K562 (cell line): ENCODE data around the gene WDR86. TPM values are rescaled to one million over a fixed set of nuclear protein-coding genes. Genes with fewer than 3 reads are reported as not detected.

ENCODE experiments used
- ATAC-seq: fragments of 200-7000 bp; cut with Tn5 transposase; 3 replicates; pipeline ENCODE4 v1.9.1; 2020; ENCODE audit warnings: moderate library complexity
- BruUV-seq: library from RNA; stranded (reverse); fragments of 400-500 nt; replicated peaks from 2 replicates; lab custom pipeline; 2021; lab: Mats Ljungman, UMichigan
- CTCF ChIA-PET: fragments of 300-600 bp; formaldehyde crosslinking; extraction: SDS; loops from one replicate; lab custom pipeline; 2021; ENCODE audit warnings: low intra/inter-chr PET ratio; lab: Yijun Ruan, JAX
- POLR2A ChIA-PET: fragments of 300-600, 350-650 bp; sonication (Branson Sonifier 250); formaldehyde crosslinking; extraction: SDS; loops from one replicate; lab custom pipeline; 2021; ENCODE audit warnings: antibody characterized with exemption, inconsistent platforms; lab: Yijun Ruan, JAX
- DNase-seq, 4 experiments: peaks; one replicate each; pipeline versions ENCODE4 v3.0.0 to v3.0.0-alpha.2; 2011 to 2018; ENCODE audit warnings: low spot score in 3 of 4, mixed read lengths in 3 of 4; ENCODE audit errors: extremely low read depth in 1 of 4
- FAIRE-seq: peaks from 2 replicates; lab custom pipeline; 2011; peaks lifted over from hg19 to GRCh38; lab: Jason Lieb, UNC
- H2AFZ ChIP-seq: 2 replicates; pipeline ENCODE4 v1.6.0; 2011; ENCODE audit warnings: low read depth, low read length, control low read depth, inconsistent platforms
- H3K27ac ChIP-seq: fragments of 200-600 bp; 3 replicates; pipeline ENCODE4 v1.8.0; 2011; ENCODE audit warnings: low read depth, mild to moderate bottlenecking, control low read depth, inconsistent platforms, low read length, moderate library complexity, mixed read lengths; ENCODE audit errors: extremely low read depth
- H3K27me3 ChIP-seq, 2 experiments: fragments of 300-600 bp in 1 of 2; 2 replicates in 1 of 2; 3 replicates in 1 of 2; pipeline versions ENCODE4 v1.6.0 to v1.8.0; 2011; ENCODE audit warnings: inconsistent platforms in 2 of 2, low read length in 2 of 2, mild to moderate bottlenecking in 1 of 2, mixed read lengths in 1 of 2, moderate library complexity in 1 of 2; ENCODE audit not compliant: control insufficient read depth in 2 of 2, insufficient read depth in 2 of 2
- H3K36me3 ChIP-seq: fragments of 300-600 bp; 3 replicates; pipeline ENCODE4 v1.8.0; 2011; ENCODE audit warnings: mild to moderate bottlenecking, low read length, inconsistent platforms; ENCODE audit not compliant: control insufficient read depth, insufficient read depth
- H3K4me1 ChIP-seq, 2 experiments: fragments of 200-600 bp in 1 of 2; replicated peaks in 1 of 2; 2 replicates in 1 of 2; 3 replicates in 1 of 2; pipeline versions ENCODE4 v1.5.1 to v1.8.0; 2011; ENCODE audit warnings: inconsistent platforms in 2 of 2, low read length in 2 of 2, mild to moderate bottlenecking in 1 of 2, mixed read lengths in 1 of 2, moderate library complexity in 1 of 2; ENCODE audit not compliant: control insufficient read depth in 2 of 2, insufficient read depth in 2 of 2
- H3K4me2 ChIP-seq: 2 replicates; pipeline ENCODE4 v1.6.1; 2011; ENCODE audit warnings: low read length, control low read depth, inconsistent platforms, mixed read lengths; ENCODE audit not compliant: insufficient read depth
- H3K4me3 ChIP-seq: fragments of 200-600 bp; sonication (generic), shearing (Covaris generic); 2 replicates; pipeline ENCODE4 v1.5.1; 2016; ENCODE audit warnings: control low read depth, inconsistent platforms
- H3K79me2 ChIP-seq: fragments of 200-600 bp; 3 replicates; pipeline ENCODE4 v1.8.0; 2011; ENCODE audit warnings: low read length, inconsistent platforms; ENCODE audit not compliant: control insufficient read depth, insufficient read depth
- H3K9ac ChIP-seq, 2 experiments: 2 replicates each; pipeline versions ENCODE4 v1.6.0 to v1.6.1; 2011; ENCODE audit warnings: low read depth in 2 of 2, low read length in 2 of 2, control low read depth in 1 of 2, inconsistent platforms in 1 of 2, mild to moderate bottlenecking in 1 of 2, mixed read lengths in 1 of 2; ENCODE audit not compliant: insufficient read depth in 1 of 2
- H3K9me1 ChIP-seq: one replicate; pipeline ENCODE4 v1.6.0; 2011; ENCODE audit warnings: inconsistent platforms, mild to moderate bottlenecking, low read length, moderate library complexity; ENCODE audit not compliant: control insufficient read depth, insufficient read depth
- H3K9me3 ChIP-seq: replicated peaks from 2 replicates; pipeline ENCODE4 v1.5.1; 2011; ENCODE audit warnings: low read depth, low read length, inconsistent platforms; ENCODE audit not compliant: control insufficient read depth, insufficient read depth
- H4K20me1 ChIP-seq: replicated peaks from 2 replicates; pipeline ENCODE4 v1.6.1; 2011; ENCODE audit warnings: low read length, inconsistent platforms, mixed read lengths; ENCODE audit not compliant: control insufficient read depth, insufficient read depth
- ARID4B ChIP-seq: sonication (generic); formaldehyde crosslinking; IDR thresholded peaks from 2 replicates; pipeline ENCODE4 v1.8.0; 2022; ENCODE audit warnings: mild to moderate bottlenecking, missing genetic modification reagents
- CBFB ChIP-seq: sonication (generic); formaldehyde crosslinking; IDR thresholded peaks from 2 replicates; pipeline ENCODE4 v1.4.0; 2020; ENCODE audit warnings: mild to moderate bottlenecking, missing genetic modification reagents
- CREB5 ChIP-seq: fragments of 250-450 bp; sonication (Bioruptor Pico); IDR thresholded peaks from 2 replicates; pipeline ENCODE4 v1.5.0; 2020; ENCODE audit warnings: mild to moderate bottlenecking
- CREM ChIP-seq: IDR thresholded peaks from 2 replicates; pipeline ENCODE4 v1.6.1; 2014; ENCODE audit warnings: antibody characterized with exemption, low read depth
- ESRRB ChIP-seq: fragments of 250-450 bp; sonication (Bioruptor Pico); IDR thresholded peaks from 2 replicates; pipeline ENCODE4 v1.5.0; 2020; ENCODE audit warnings: mild to moderate bottlenecking, moderate library complexity, borderline replicate concordance
- FOXK2 ChIP-seq, 2 experiments: fragments of 450-650 bp; IDR thresholded peaks in 1 of 2; conservative IDR thresholded peaks in 1 of 2; 2 replicates each; pipeline ENCODE4 v1.6.1; 2016; ENCODE audit warnings: low read depth in 2 of 2, mild to moderate bottlenecking in 1 of 2
- GABPB1 ChIP-seq: sonication (generic); formaldehyde crosslinking; IDR thresholded peaks from 2 replicates; pipeline ENCODE4 v1.8.0; 2022; ENCODE audit warnings: mild to moderate bottlenecking, missing genetic modification reagents
- L3MBTL2 ChIP-seq: fragments of 450-650 bp; IDR thresholded peaks from 2 replicates; pipeline ENCODE4 v1.6.1; 2016; ENCODE audit warnings: mild to moderate bottlenecking, moderate library complexity
- PHTF2 ChIP-seq: fragments of 250-450 bp; sonication (Bioruptor Pico); IDR thresholded peaks from 2 replicates; pipeline ENCODE4 v1.5.0; 2021; ENCODE audit warnings: mild to moderate bottlenecking
- POLR2G ChIP-seq: fragments of 200-400 bp; formaldehyde crosslinking; IDR thresholded peaks from 2 replicates; pipeline ENCODE4 v1.6.1; 2017; ENCODE audit warnings: low read depth, mild to moderate bottlenecking, antibody characterized with exemption, low read length, moderate library complexity
- SAFB2 ChIP-seq: fragments of 200-400 bp; formaldehyde crosslinking; IDR thresholded peaks from 2 replicates; pipeline ENCODE4 v1.6.1; 2018; ENCODE audit warnings: borderline replicate concordance, low read length, low read depth, moderate library complexity; ENCODE audit not compliant: severe bottlenecking
- TRIM28 ChIP-seq: fragments of 450-650 bp; IDR thresholded peaks from 2 replicates; pipeline ENCODE4 v1.6.1; 2017
- ZNF41 ChIP-seq: fragments of 250-450 bp; sonication (Bioruptor Pico); conservative IDR thresholded peaks from 2 replicates; pipeline ENCODE4 v1.4.0; 2020; ENCODE audit warnings: mild to moderate bottlenecking
- ZNF668 ChIP-seq: fragments of 250-450 bp; sonication (Bioruptor Pico); IDR thresholded peaks from 2 replicates; pipeline ENCODE4 v1.8.0; 2022; ENCODE audit warnings: mild to moderate bottlenecking, inconsistent platforms
- WGBS: fragments of 100-300 bp; shearing (Covaris generic); methylation state at CpG from one replicate; pipeline ENCODE4 v1.1.6; 2016; ENCODE audit warnings: low coverage, mixed read lengths; ENCODE audit not compliant: insufficient coverage; ENCODE audit errors: missing lambda C conversion rate; 5-methylcytosine and 5-hydroxymethylcytosine counted together
- in situ Hi-C: fragments of 300-500 bp; cut with MboI; formaldehyde crosslinking; loops from 4 replicates; pipeline ENCODE4 v1.15.0; 2018; ENCODE audit warnings: inconsistent platforms, mixed read lengths
- intact Hi-C: fragments of 100-400 bp; cut with micrococcal nuclease; formaldehyde crosslinking; loops from 2 replicates; pipeline ENCODE4 v1.14.2; 2022
- polyA plus RNA-seq, 8 experiments: library from polyadenylated mRNA; depleted of rRNA in 4 of 8; stranded (reverse) in 5 of 8; unstranded in 3 of 8; fragments of >200 nt; fragmentation: Nextera tagmentation in 2 of 8; fragmentation: Illumina TruSeq in 1 of 8; extraction: Ambion mirVana in 2 of 8; extraction: Trizol in 1 of 8; gene quantifications; 2 replicates each; pipeline versions ENCODE4 v1.2.1 to v1.2.3, GENCODE V29; 2011 to 2014; ENCODE audit warnings: inconsistent platforms in 1 of 8, missing spikeins in 1 of 8
- total RNA-seq, 7 experiments: library from RNA; depleted of rRNA in 6 of 7; stranded (reverse); fragments of >200 nt in 6 of 7; fragmentation: Illumina TruSeq in 2 of 7; extraction: Trizol in 2 of 7; gene quantifications; 2 replicates each; pipeline versions ENCODE4 v1.2.1 to v1.2.3, GENCODE V29; 2011 to 2021; ENCODE audit warnings: low replicate concordance in 1 of 7

Gene WDR86
- total and polyA plus RNA-seq, 9 of the 15 experiments (the other 6 are each of a cell fraction or from before 2014, with no cell fraction given): 0.24 TPM; not detected in 8

- intact Hi-C loops: no loop called here
- Histone ChIP-seq H3K9ac (no peak overlapping the region), H3K79me2 (no peaks in the 10 kb centered on the region), H3K4me2 (no peak overlapping the region), H3K9me1 (no peaks in the 10 kb centered on the region), H3K4me3 (no peak overlapping the region), H3K9me3 (no peaks in the 10 kb centered on the region), H3K4me1 (peaks cover 0 to 41% of the 10 kb centered on the region in 2 experiments; a peak in 3 of 5 replicates), H4K20me1 (0 out of 2 replicates have a peak, but pooled peaks cover 5% of the 10 kb centered on the region), H3K27me3 (peaks cover 3 to 17% of the 10 kb centered on the region in 2 experiments; a peak in 2 of 5 replicates), H3K27ac (no peak overlapping the region), H2AFZ (no peak overlapping the region), H3K36me3 (peaks cover 36% of the 10 kb centered on the region; the same call in 1 of the 3 replicates)
- ATAC-seq (peak; percentile 12), DNase-seq (no peak), FAIRE-seq (no peak)
- CTCF ChIA-PET: interaction anchor here (1.1 kb wide), 1 partner anchor 14 kb away, joined by 3 read pairs; no protein-coding TSS in a partner anchor
- 66% methylated on average over 17 of the region's 17 CpGs for WGBS
- POLR2A ChIA-PET: interaction anchor here (1.2 kb wide), 1 partner anchor 66 kb away, joined by 4 read pairs; no protein-coding TSS in a partner anchor
- in situ Hi-C loops: no loop called here
- BruUV-seq: no TSS peak
- TF ChIP-seq ARID4B (CRISPR knock-in tag) (no peak), GABPB1 (CRISPR knock-in tag) (no peak), CREM (no peak), ESRRB (no peak), CREB5 (CRISPR knock-in tag) (no peak), FOXK2 (conservative IDR thresholded peaks at IDR 0.05 in 1 of 2, IDR thresholded peaks at IDR 0.05 in 1 of 2; ENCODE audit: low read depth in 2 of 2) (no peak), POLR2G (peak; percentile 32; the same call in 1 of the 2 replicates), TRIM28 (no peak), PHTF2 (CRISPR knock-in tag) (no peak), SAFB2 (no peak), ZNF668 (CRISPR knock-in tag) (no peak), CBFB (CRISPR knock-in tag) (no peak), L3MBTL2 (no peak), ZNF41 (CRISPR knock-in tag) (no peak)
These were observed 31.2 kb downstream of the WDR86 start for GRCh38 chr7:151378496-151379192.
